KMS-11 (cell line): ENCODE measurements around the gene LRRIQ1.
"Not testable (repeated sequence)": the region's sequence is repeated elsewhere in the genome, so short reads cannot be mapped to it uniquely, and the experiment has no call there.

Experiments used
- H2AFZ ChIP-seq: fragments of 200-600 bp; sonication (generic); 2 replicates; pipeline ENCODE4 v1.6.1; 2016; ENCODE audit warnings: antibody characterized with exemption, mixed run types, low read depth
- H3K27ac ChIP-seq: fragments of 200-600 bp; sonication (generic); 2 replicates; pipeline ENCODE4 v1.6.1; 2016; ENCODE audit warnings: mild to moderate bottlenecking, mixed run types
- H3K27me3 ChIP-seq: fragments of 200-600 bp; sonication (generic); 2 replicates; pipeline ENCODE4 v1.6.1; 2017; ENCODE audit warnings: mild to moderate bottlenecking, low read depth, mixed run types, moderate library complexity; ENCODE audit not compliant: insufficient read depth
- H3K36me3 ChIP-seq: fragments of 200-600 bp; sonication (generic); 2 replicates; pipeline ENCODE4 v1.6.1; 2017; ENCODE audit warnings: mild to moderate bottlenecking, mixed run types; ENCODE audit not compliant: insufficient read depth
- H3K4me1 ChIP-seq: fragments of 200-600 bp; sonication (generic); 2 replicates; pipeline ENCODE4 v1.6.1; 2016; ENCODE audit warnings: mild to moderate bottlenecking, low read depth, mixed run types; ENCODE audit not compliant: poor library complexity, severe bottlenecking
- H3K4me2 ChIP-seq: fragments of 200-600 bp; sonication (generic); 2 replicates; pipeline ENCODE4 v1.7.0; 2016; ENCODE audit warnings: mild to moderate bottlenecking, mixed run types
- H3K4me3 ChIP-seq: fragments of 200-600 bp; sonication (generic); IDR thresholded peaks from 2 replicates; pipeline ENCODE4 v1.6.1; 2017; ENCODE audit warnings: low read depth, low read length, mixed read lengths; ENCODE audit not compliant: insufficient read depth
- H3K79me2 ChIP-seq: fragments of 200-600 bp; sonication (generic); 2 replicates; pipeline ENCODE4 v1.6.1; 2016; ENCODE audit warnings: low read depth, mixed run types; ENCODE audit not compliant: insufficient read depth
- H3K9ac ChIP-seq: fragments of 200-600 bp; sonication (generic); 2 replicates; pipeline ENCODE4 v1.6.1; 2016; ENCODE audit warnings: mild to moderate bottlenecking, mixed run types
- H4K20me1 ChIP-seq: fragments of 200-600 bp; sonication (generic); 2 replicates; pipeline ENCODE4 v1.6.1; 2016; ENCODE audit warnings: mild to moderate bottlenecking, mixed run types; ENCODE audit not compliant: insufficient read depth
- CTCF ChIP-seq: fragments of 200-600 bp; sonication (generic); conservative IDR thresholded peaks from 2 replicates; pipeline ENCODE4 v1.6.1; 2017; ENCODE audit warnings: low read depth, mild to moderate bottlenecking, antibody characterized with exemption, low read length, moderate library complexity, mixed read lengths

Gene LRRIQ1

GRCh38 chr12:85188619-85189018 lies 152.5 kb downstream of the LRRIQ1 start:
- no peak overlapping the region for H3K4me2 ChIP-seq
- no peaks in the 10 kb centered on the region for H3K27me3 ChIP-seq
- H3K36me3 ChIP-seq = no peaks in the 10 kb centered on the region
- H2AFZ ChIP-seq = no peak overlapping the region
- no peaks in the 10 kb centered on the region for H3K79me2 ChIP-seq
- no peak overlapping the region for H3K4me3 ChIP-seq
- no peak overlapping the region for H3K27ac ChIP-seq
- H3K4me1 ChIP-seq = no peaks in the 10 kb centered on the region
- no peak for TF ChIP-seq CTCF
- no peak overlapping the region for H3K9ac ChIP-seq
- H4K20me1 ChIP-seq = no peaks in the 10 kb centered on the region

- Histone ChIP-seq H3K79me2 (no peaks in the 10 kb centered on the region), H3K27ac (no peak overlapping the region), H3K4me1 (no peaks in the 10 kb centered on the region), H3K27me3 (no peaks in the 10 kb centered on the region), H3K4me3 (no peak overlapping the region), H3K36me3 (no peaks in the 10 kb centered on the region), H4K20me1 (no peaks in the 10 kb centered on the region), H3K4me2 (no peak overlapping the region), H3K9ac (no peak overlapping the region), H2AFZ (no peak overlapping the region)
- TF ChIP-seq CTCF = no peak
These were observed 154.6 kb downstream of the LRRIQ1 start for GRCh38 chr12:85190728-85191127.

DNA sequence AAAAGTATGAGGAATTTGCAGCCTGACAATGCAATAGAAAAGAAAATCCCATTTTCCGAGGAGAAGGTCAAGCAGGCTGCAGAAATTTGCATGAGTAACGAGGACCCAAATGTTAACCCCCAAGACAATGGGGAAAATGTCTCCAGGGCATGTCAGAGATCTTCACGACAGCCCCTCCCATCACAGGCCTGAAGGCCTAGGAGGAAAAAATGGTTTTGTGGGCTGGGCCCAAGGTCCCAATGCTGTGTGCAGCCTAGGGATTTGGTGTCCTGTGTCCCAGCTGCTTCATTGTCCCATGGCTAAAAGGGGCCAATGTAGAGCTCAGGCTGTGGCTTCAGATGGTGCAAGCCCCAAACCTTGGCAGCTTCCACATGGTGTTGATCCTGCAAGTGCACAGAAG lies 167.7 kb downstream of the LRRIQ1 start:
- H3K79me2 ChIP-seq, H2AFZ ChIP-seq, H3K4me3 ChIP-seq, H3K36me3 ChIP-seq, H3K4me1 ChIP-seq, H3K4me2 ChIP-seq, H3K27me3 ChIP-seq, H3K9ac ChIP-seq, H3K27ac ChIP-seq, H4K20me1 ChIP-seq: not testable (repeated sequence)

DNA sequence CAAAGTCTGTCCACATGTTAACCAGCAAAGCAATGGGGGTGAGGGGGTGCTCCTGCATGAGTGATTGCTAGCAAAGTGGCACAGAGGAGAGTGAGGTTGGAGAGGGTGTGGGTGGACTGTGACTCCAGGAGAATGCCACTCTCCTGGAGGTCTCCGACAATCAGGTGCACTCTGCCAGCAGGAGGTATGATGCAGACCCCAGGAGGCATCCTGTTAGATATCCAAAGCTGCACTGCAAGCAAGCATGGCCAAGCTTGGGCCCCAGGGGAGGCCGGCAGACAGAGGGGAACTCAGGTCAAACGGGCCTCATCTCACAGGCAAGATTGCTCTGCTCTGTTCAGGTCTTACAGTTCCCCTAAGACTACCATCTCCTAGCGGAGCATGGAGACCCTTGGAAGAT lies 170.4 kb downstream of the LRRIQ1 start:
- no peaks in the 10 kb centered on the region for H3K36me3 ChIP-seq
- no peak overlapping the region for H2AFZ ChIP-seq
- H3K4me3 ChIP-seq = no peak overlapping the region
- no peaks in the 10 kb centered on the region for H3K79me2 ChIP-seq
- H3K27me3 ChIP-seq = no peaks in the 10 kb centered on the region
- H3K4me1 ChIP-seq = no peaks in the 10 kb centered on the region
- no peak for TF ChIP-seq CTCF
- H3K4me2 ChIP-seq = no peak overlapping the region
- no peak overlapping the region for H3K27ac ChIP-seq
- no peak overlapping the region for H3K9ac ChIP-seq
- H4K20me1 ChIP-seq = no peaks in the 10 kb centered on the region

DNA sequence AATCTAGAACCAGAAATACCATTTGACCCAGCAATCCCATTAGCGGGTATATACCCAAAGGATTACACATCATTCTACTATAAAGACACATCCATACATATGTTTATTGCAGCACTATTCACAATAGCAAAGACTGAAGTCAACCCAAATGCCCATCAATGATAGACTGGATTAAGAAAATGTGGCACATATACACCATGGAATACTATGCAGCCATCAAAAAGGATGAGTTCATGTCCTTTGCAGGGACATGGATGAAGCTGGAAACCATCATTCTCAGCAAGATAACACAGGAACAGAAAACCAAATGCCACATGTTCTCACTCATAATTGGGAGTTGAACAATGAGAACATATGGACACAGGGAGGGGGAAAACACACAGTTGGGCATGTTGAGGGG lies 188.2 kb downstream of the LRRIQ1 start:
- not testable (repeated sequence) for H3K9ac ChIP-seq, H3K79me2 ChIP-seq, H3K4me1 ChIP-seq, H3K27ac ChIP-seq, H2AFZ ChIP-seq, H3K4me3 ChIP-seq, H3K27me3 ChIP-seq, H3K36me3 ChIP-seq, H3K4me2 ChIP-seq, H4K20me1 ChIP-seq
